K562 (cell line): ENCODE results near the gene PPP6R3. TPM values are rescaled to one million over a fixed set of nuclear protein-coding genes. Genes with fewer than 3 reads are reported as not detected.
A peak's percentile ranks its signal among the peaks of the same experiment; 100 is the strongest.

ENCODE experiments used
- ARNT ChIP-seq, 2 experiments: fragments of 450-650 bp; IDR thresholded peaks; 2 replicates each; pipeline ENCODE4 v1.6.1; 2016; ENCODE audit warnings: mild to moderate bottlenecking in 1 of 2
- ELF2 ChIP-seq: fragments of 250-450 bp; sonication (Bioruptor Pico); IDR thresholded peaks from 2 replicates; pipeline ENCODE4 v1.5.0; 2021; ENCODE audit warnings: mild to moderate bottlenecking
- ELF4 ChIP-seq: fragments of 450-650 bp; formaldehyde crosslinking; IDR thresholded peaks from 2 replicates; pipeline ENCODE4 v1.4.0; 2022; ENCODE audit warnings: missing genetic modification characterization
- EP300 ChIP-seq: IDR thresholded peaks from 2 replicates; pipeline ENCODE4 v1.6.1; 2012; ENCODE audit warnings: low read length, improper control_type of control experiment
- HDAC3 ChIP-seq: fragments of 450-650 bp; IDR thresholded peaks from 2 replicates; pipeline ENCODE4 v1.6.1; 2018; ENCODE audit warnings: borderline replicate concordance, mild to moderate bottlenecking, moderate library complexity; ENCODE audit not compliant: partially characterized antibody
- HLTF ChIP-seq: fragments of 450-650 bp; IDR thresholded peaks from 2 replicates; pipeline ENCODE4 v1.6.1; 2016
- ILK ChIP-seq: fragments of 450-650 bp; IDR thresholded peaks from 2 replicates; pipeline ENCODE4 v1.6.1; 2016; ENCODE audit warnings: missing genetic modification characterization, low read depth, mild to moderate bottlenecking, missing compliant biosample characterization, moderate library complexity, borderline replicate concordance
- JUNB ChIP-seq: fragments of 450-650 bp; formaldehyde crosslinking; conservative IDR thresholded peaks from 2 replicates; pipeline ENCODE4 v1.4.0; 2020; ENCODE audit warnings: mild to moderate bottlenecking
- KHSRP ChIP-seq: fragments of 450-650 bp; IDR thresholded peaks from 2 replicates; pipeline ENCODE4 v1.6.1; 2017
- LEF1 ChIP-seq: fragments of 450-650 bp; IDR thresholded peaks from 2 replicates; pipeline ENCODE4 v1.6.1; 2016; ENCODE audit warnings: mild to moderate bottlenecking
- PRDM10 ChIP-seq: fragments of 450-650 bp; IDR thresholded peaks from 2 replicates; pipeline ENCODE4 v1.6.1; 2018; ENCODE audit not compliant: partially characterized antibody
- RBFOX2 ChIP-seq: fragments of 200-400 bp; formaldehyde crosslinking; IDR thresholded peaks from 2 replicates; pipeline ENCODE4 v1.6.1; 2017; ENCODE audit warnings: low read depth, mild to moderate bottlenecking, low read length, moderate library complexity
- RFX7 ChIP-seq: fragments of 250-450 bp; sonication (Bioruptor Pico); IDR thresholded peaks from 2 replicates; pipeline ENCODE4 v1.5.1; 2021; ENCODE audit warnings: mild to moderate bottlenecking
- TEAD1 ChIP-seq, 2 experiments: fragments of 450-650 bp in 1 of 2; sonication (generic) in 1 of 2; formaldehyde crosslinking; IDR thresholded peaks; 2 replicates each; pipeline versions ENCODE4 v1.4.0 to v1.8.0; 2020 to 2022; ENCODE audit warnings: mild to moderate bottlenecking in 2 of 2, missing genetic modification reagents in 1 of 2
- XRCC5 ChIP-seq: fragments of 200-400 bp; formaldehyde crosslinking; IDR thresholded peaks from 2 replicates; pipeline ENCODE4 v1.6.1; 2017; ENCODE audit warnings: low read depth, mild to moderate bottlenecking, low read length
- ZEB2 ChIP-seq: fragments of 450-650 bp; IDR thresholded peaks from 2 replicates; pipeline ENCODE4 v1.6.1; 2016
- ZKSCAN3 ChIP-seq: fragments of 250-450 bp; sonication (Bioruptor Pico); IDR thresholded peaks from 2 replicates; pipeline ENCODE4 v1.4.0; 2020
- ZNF23 ChIP-seq: fragments of 250-450 bp; sonication (Bioruptor Pico); IDR thresholded peaks from 2 replicates; pipeline ENCODE4 v1.4.0; 2020; ENCODE audit warnings: mild to moderate bottlenecking
- ZNF41 ChIP-seq: fragments of 250-450 bp; sonication (Bioruptor Pico); conservative IDR thresholded peaks from 2 replicates; pipeline ENCODE4 v1.4.0; 2020; ENCODE audit warnings: mild to moderate bottlenecking
- ZNF717 ChIP-seq: fragments of 250-450 bp; sonication (Bioruptor Pico); IDR thresholded peaks from 2 replicates; pipeline ENCODE4 v1.5.0; 2021
- ZSCAN32 ChIP-seq: fragments of 450-650 bp; formaldehyde crosslinking; IDR thresholded peaks from 2 replicates; pipeline ENCODE4 v1.4.0; 2020; ENCODE audit warnings: mild to moderate bottlenecking, moderate library complexity
- polyA plus RNA-seq, 8 experiments: library from polyadenylated mRNA; depleted of rRNA in 4 of 8; stranded (reverse) in 5 of 8; unstranded in 3 of 8; fragments of >200 nt; fragmentation: Nextera tagmentation in 2 of 8; fragmentation: Illumina TruSeq in 1 of 8; extraction: Ambion mirVana in 2 of 8; extraction: Trizol in 1 of 8; gene quantifications; 2 replicates each; pipeline versions ENCODE4 v1.2.1 to v1.2.3, GENCODE V29; 2011 to 2014; ENCODE audit warnings: inconsistent platforms in 1 of 8, missing spikeins in 1 of 8
- total RNA-seq, 7 experiments: library from RNA; depleted of rRNA in 6 of 7; stranded (reverse); fragments of >200 nt in 6 of 7; fragmentation: Illumina TruSeq in 2 of 7; extraction: Trizol in 2 of 7; gene quantifications; 2 replicates each; pipeline versions ENCODE4 v1.2.1 to v1.2.3, GENCODE V29; 2011 to 2021; ENCODE audit warnings: low replicate concordance in 1 of 7
- TF ChIP-seq, protein P1 (sequence below): fragments of 450-650 bp; formaldehyde crosslinking; IDR thresholded peaks from 2 replicates; pipeline ENCODE4 v1.4.0; 2020; ENCODE audit warnings: mild to moderate bottlenecking, moderate library complexity
- TF ChIP-seq, protein P2 (sequence below): fragments of 250-450 bp; sonication (Bioruptor Pico); IDR thresholded peaks from 2 replicates; pipeline ENCODE4 v1.9.0; 2021; ENCODE audit warnings: mild to moderate bottlenecking
- TF ChIP-seq, protein P3 (sequence below): conservative IDR thresholded peaks from 2 replicates; pipeline ENCODE4 v1.6.1; 2011; ENCODE audit warnings: low read depth, mild to moderate bottlenecking, low read length; ENCODE audit not compliant: control insufficient read depth

PPP6R3 gene
- total and polyA plus RNA-seq, 9 of the 15 experiments (the other 6 are each of a cell fraction or from before 2014, with no cell fraction given): 20.3 to 117 (median 80.6) TPM

GRCh38 chr11:68459886-68460740 lies 439 bp upstream of the PPP6R3 start (continued):
- TF ChIP-seq, protein P1, sequence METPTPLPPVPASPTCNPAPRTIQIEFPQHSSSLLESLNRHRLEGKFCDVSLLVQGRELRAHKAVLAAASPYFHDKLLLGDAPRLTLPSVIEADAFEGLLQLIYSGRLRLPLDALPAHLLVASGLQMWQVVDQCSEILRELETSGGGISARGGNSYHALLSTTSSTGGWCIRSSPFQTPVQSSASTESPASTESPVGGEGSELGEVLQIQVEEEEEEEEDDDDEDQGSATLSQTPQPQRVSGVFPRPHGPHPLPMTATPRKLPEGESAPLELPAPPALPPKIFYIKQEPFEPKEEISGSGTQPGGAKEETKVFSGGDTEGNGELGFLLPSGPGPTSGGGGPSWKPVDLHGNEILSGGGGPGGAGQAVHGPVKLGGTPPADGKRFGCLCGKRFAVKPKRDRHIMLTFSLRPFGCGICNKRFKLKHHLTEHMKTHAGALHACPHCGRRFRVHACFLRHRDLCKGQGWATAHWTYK (CRISPR knock-in tag): peak; percentile 95
- TF ChIP-seq HDAC3 (peak; percentile 42), ZSCAN32 (CRISPR knock-in tag) (peak; percentile 83), ZEB2 (peak; percentile 100), XRCC5 (peak; percentile 63; the same call in 1 of the 2 replicates), ZNF23 (CRISPR knock-in tag) (0 out of 2 replicates have a peak, but pooled peaks have one; percentile 43), RFX7 (CRISPR knock-in tag) (peak; percentile 83; the same call in 1 of the 2 replicates), ZKSCAN3 (CRISPR knock-in tag) (no peak), ARNT (IDR thresholded peaks at IDR 0.05) (peak in 1 of 2 experiments; percentile 83), ZNF717 (CRISPR knock-in tag) (peak; percentile 89), ELF4 (CRISPR knock-in tag) (peak; percentile 97), LEF1 (no peak), HLTF (peak; percentile 87; the same call in 1 of the 2 replicates), ILK (tag) (no peak), RBFOX2 (peak; percentile 25; the same call in 1 of the 2 replicates), TEAD1 (CRISPR knock-in tag; IDR thresholded peaks at IDR 0.05) (peak; percentile 89 to 92; a peak in 3 of 4 replicates), PRDM10 (peak; percentile 93), ZNF41 (CRISPR knock-in tag) (peak; percentile 84), ELF2 (peak; percentile 86), EP300 (peak; percentile 82), JUNB (CRISPR knock-in tag) (peak; percentile 57), KHSRP (0 out of 2 replicates have a peak, but pooled peaks have one; percentile 16)
- TF ChIP-seq, protein P2, sequence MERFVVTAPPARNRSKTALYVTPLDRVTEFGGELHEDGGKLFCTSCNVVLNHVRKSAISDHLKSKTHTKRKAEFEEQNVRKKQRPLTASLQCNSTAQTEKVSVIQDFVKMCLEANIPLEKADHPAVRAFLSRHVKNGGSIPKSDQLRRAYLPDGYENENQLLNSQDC (CRISPR knock-in tag): peak; percentile 76
- TF ChIP-seq, protein P3, sequence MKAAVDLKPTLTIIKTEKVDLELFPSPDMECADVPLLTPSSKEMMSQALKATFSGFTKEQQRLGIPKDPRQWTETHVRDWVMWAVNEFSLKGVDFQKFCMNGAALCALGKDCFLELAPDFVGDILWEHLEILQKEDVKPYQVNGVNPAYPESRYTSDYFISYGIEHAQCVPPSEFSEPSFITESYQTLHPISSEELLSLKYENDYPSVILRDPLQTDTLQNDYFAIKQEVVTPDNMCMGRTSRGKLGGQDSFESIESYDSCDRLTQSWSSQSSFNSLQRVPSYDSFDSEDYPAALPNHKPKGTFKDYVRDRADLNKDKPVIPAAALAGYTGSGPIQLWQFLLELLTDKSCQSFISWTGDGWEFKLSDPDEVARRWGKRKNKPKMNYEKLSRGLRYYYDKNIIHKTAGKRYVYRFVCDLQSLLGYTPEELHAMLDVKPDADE: peak; percentile 87; the same call in 1 of the 2 replicates
